Keratinocyte (primary cell): ENCODE data around the gene TANC2.

Experiments used
- CTCF ChIP-seq, 3 experiments: IDR thresholded peaks in 1 of 3; conservative IDR thresholded peaks in 1 of 3; optimal IDR thresholded peaks in 1 of 3; 2 replicates in 2 of 3; 3 replicates in 1 of 3; pipeline versions ENCODE3 to v1.5.1; 2011; ENCODE audit warnings: low read length in 3 of 3, mild to moderate bottlenecking in 3 of 3, moderate library complexity in 2 of 3, control low read depth in 1 of 3, inconsistent platforms in 1 of 3; ENCODE audit not compliant: insufficient read depth in 2 of 3; ENCODE audit errors: extremely low read depth in 1 of 3
- EZH2 ChIP-seq: IDR thresholded peaks from one replicate; pipeline ENCODE4 v1.6.1; 2012; ENCODE audit warnings: inconsistent platforms, mild to moderate bottlenecking, low read length, moderate library complexity

GRCh38 chr17:62967205-62967529, 1.1 kb downstream of the TANC2 start:
- TF ChIP-seq CTCF (optimal IDR thresholded peaks at IDR 0.05 in 1 of 3, IDR thresholded peaks at IDR 0.05 in 1 of 3, conservative IDR thresholded peaks at IDR 0.05 in 1 of 3; ENCODE audit: extremely low read depth in 1 of 3, insufficient read depth in 2 of 3, low read length in 3 of 3), result no peak
- TF ChIP-seq EZH2, result no peak
